Endodermal cell (in vitro differentiated cells): ENCODE results near the gene PITPNM3. TPM values are rescaled to one million over a fixed set of nuclear protein-coding genes. Genes with fewer than 3 reads are reported as not detected.

Experiments
- DNase-seq: peaks from one replicate; pipeline ENCODE4 v3.0.0-alpha.2; 2017
- H3K27ac ChIP-seq: 2 replicates; pipeline ENCODE4 v1.5.1; 2013; ENCODE audit warnings: mild to moderate bottlenecking, low read depth, low read length, moderate library complexity
- H3K27me3 ChIP-seq: 2 replicates; pipeline ENCODE4 v1.6.1; 2013; ENCODE audit warnings: mild to moderate bottlenecking, low read length, moderate library complexity; ENCODE audit not compliant: insufficient read depth, control insufficient read depth, poor library complexity, severe bottlenecking
- H3K36me3 ChIP-seq: 2 replicates; pipeline ENCODE4 v1.7.0; 2013; ENCODE audit warnings: mild to moderate bottlenecking, low read length, moderate library complexity; ENCODE audit not compliant: control insufficient read depth, insufficient read depth
- H3K4me1 ChIP-seq: one replicate; pipeline ENCODE4 v1.7.0; 2013; ENCODE audit warnings: low read length; ENCODE audit not compliant: control insufficient read depth, insufficient read depth
- H3K4me3 ChIP-seq: 2 replicates; pipeline ENCODE4 v1.5.1; 2013; ENCODE audit warnings: mild to moderate bottlenecking, low read length, moderate library complexity
- H3K9ac ChIP-seq: 2 replicates; pipeline ENCODE4 v1.6.1; 2013; ENCODE audit warnings: mild to moderate bottlenecking, low read length, moderate library complexity; ENCODE audit not compliant: poor library complexity, severe bottlenecking; ENCODE audit errors: extremely low read depth
- H3K9me3 ChIP-seq: 2 replicates; pipeline ENCODE4 v1.6.1; 2013; ENCODE audit warnings: mild to moderate bottlenecking, low read length, moderate library complexity; ENCODE audit not compliant: control insufficient read depth
- H3K27ac Mint-ChIP-seq: 2 replicates; pipeline ENCODE4 v1.8.0; 2020; ENCODE audit warnings: mixed read lengths
- H3K27me3 Mint-ChIP-seq: 2 replicates; pipeline ENCODE4 v1.8.0; 2021; ENCODE audit warnings: mild to moderate bottlenecking, mixed read lengths; ENCODE audit not compliant: insufficient read depth
- H3K36me3 Mint-ChIP-seq: 2 replicates; pipeline ENCODE4 v1.8.0; 2020; ENCODE audit warnings: low read depth, mixed read lengths
- H3K4me1 Mint-ChIP-seq: 2 replicates; pipeline ENCODE4 v1.8.0; 2020; ENCODE audit warnings: mixed read lengths
- H3K4me3 Mint-ChIP-seq: 2 replicates; pipeline ENCODE4 v1.8.0; 2020; ENCODE audit warnings: mild to moderate bottlenecking, moderate library complexity, mixed read lengths
- H3K9me3 Mint-ChIP-seq: 2 replicates; pipeline ENCODE4 v1.8.0; 2020; ENCODE audit warnings: mild to moderate bottlenecking, mixed read lengths
- CTCF ChIP-seq: fragments of 200-600 bp; sonication (generic); conservative IDR thresholded peaks from 2 replicates; pipeline ENCODE4 v1.5.0; 2021; ENCODE audit warnings: antibody characterized with exemption, mild to moderate bottlenecking
- WGBS, 2 experiments: methylation state at CpG; one replicate each; pipeline versions ENCODE4 v1.1.5 to v1.1.7; 2013; ENCODE audit warnings: missing lambda C conversion rate in 2 of 2, mixed read lengths in 1 of 2; ENCODE audit not compliant: insufficient coverage in 1 of 2, insufficient read length in 1 of 2; 5-methylcytosine and 5-hydroxymethylcytosine counted together
- total RNA-seq, 2 donors: library from RNA; stranded (reverse); fragmentation: NEBNext Ultra II Directional in 1 of 2; extraction: Animal tissue kit (Norgen Biotek cat#: 25700) in 1 of 2; gene quantifications; 2 replicates in 1 of 2; 3 replicates in 1 of 2; pipeline ENCODE4 v1.2.1, GENCODE V29; 2021

PITPNM3 gene
- total RNA-seq, 2 donors from 2014 or later: 1.8 to 2.7 TPM

GRCh38 chr17:6453279-6454024 is 102.9 kb downstream of the PITPNM3 start:
- 83 to 85% methylated on average over 12 to 14 of the region's 14 CpGs for WGBS, 2 experiments
- H3K27me3 ChIP-seq: peaks cover 12% of the 10 kb centered on the region
- TF ChIP-seq CTCF: no peak
- no peak overlapping the region for H3K27ac ChIP-seq
- Mint-ChIP-seq H3K4me3 (no peak overlapping the region), H3K36me3 (peaks cover 12% of the 10 kb centered on the region), H3K4me1 (peaks cover 16% of the 10 kb centered on the region), H3K9me3 (no peaks in the 10 kb centered on the region), H3K27me3 (peaks cover 13% of the 10 kb centered on the region), H3K27ac (no peak overlapping the region)
- H3K4me3 ChIP-seq: no peak overlapping the region
- no peak for DNase-seq
- no peak overlapping the region for H3K9ac ChIP-seq
- H3K9me3 ChIP-seq: no peaks in the 10 kb centered on the region
- H3K36me3 ChIP-seq: peaks cover 13% of the 10 kb centered on the region
- H3K4me1 ChIP-seq: no peaks in the 10 kb centered on the region

DNA sequence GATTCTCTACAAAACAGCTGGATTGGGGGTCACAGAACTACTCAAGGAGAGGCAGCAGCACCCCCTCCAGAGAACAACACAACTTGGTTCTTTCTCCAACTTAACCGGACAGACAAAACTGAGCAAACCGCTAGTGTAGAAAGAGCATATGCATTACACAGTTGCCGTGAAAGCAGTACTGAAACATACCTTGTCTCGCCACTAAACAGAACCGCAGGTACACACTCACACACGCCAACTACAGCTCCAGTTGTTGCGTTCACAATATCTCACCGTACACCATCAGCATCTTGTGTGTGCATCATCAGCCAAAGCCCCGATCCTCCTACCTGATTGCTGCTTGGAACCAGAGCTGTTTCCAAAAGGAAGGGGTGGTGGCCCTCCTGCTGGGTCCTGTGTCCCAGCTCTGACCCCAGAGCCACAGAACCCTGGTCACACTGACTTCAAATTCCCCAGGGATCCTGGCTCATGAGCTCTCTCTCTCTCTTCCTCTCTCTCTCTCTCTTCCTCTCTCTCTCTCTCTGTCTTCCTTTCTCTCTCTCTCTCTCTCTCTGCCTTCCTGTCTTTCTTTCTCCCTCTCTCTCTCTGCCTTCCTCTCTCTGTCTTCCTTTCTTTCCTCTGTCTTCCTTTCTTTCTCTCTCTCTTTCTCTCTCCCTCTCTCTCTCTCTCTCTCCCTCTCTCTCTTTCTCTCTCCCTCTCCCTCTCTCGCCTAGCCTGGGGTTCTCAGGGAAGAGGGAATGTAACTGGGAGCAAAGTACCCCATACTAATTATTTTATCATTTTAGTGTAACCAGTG is 103.7 kb downstream of the PITPNM3 start:
- peaks cover 13% of the 10 kb centered on the region for H3K27me3 Mint-ChIP-seq
- WGBS, 2 experiments: 92% methylated on average over 8 to 9 of the region's 10 CpGs
- peaks cover 16% of the 10 kb centered on the region for H3K4me1 Mint-ChIP-seq
- H3K36me3 Mint-ChIP-seq: peaks cover 15% of the 10 kb centered on the region
- peaks cover 16% of the 10 kb centered on the region for H3K36me3 ChIP-seq
- no peak overlapping the region for H3K4me3 Mint-ChIP-seq
- no peak overlapping the region for H3K4me3 ChIP-seq
- no peaks in the 10 kb centered on the region for H3K9me3 ChIP-seq
- no peaks in the 10 kb centered on the region for H3K4me1 ChIP-seq
- DNase-seq: no peak
- H3K27me3 ChIP-seq: peaks cover 12% of the 10 kb centered on the region
- no peaks in the 10 kb centered on the region for H3K9me3 Mint-ChIP-seq
- TF ChIP-seq CTCF: no peak
- H3K9ac ChIP-seq: no peak overlapping the region
- no peak overlapping the region for H3K27ac Mint-ChIP-seq
- H3K27ac ChIP-seq: no peak overlapping the region

DNA sequence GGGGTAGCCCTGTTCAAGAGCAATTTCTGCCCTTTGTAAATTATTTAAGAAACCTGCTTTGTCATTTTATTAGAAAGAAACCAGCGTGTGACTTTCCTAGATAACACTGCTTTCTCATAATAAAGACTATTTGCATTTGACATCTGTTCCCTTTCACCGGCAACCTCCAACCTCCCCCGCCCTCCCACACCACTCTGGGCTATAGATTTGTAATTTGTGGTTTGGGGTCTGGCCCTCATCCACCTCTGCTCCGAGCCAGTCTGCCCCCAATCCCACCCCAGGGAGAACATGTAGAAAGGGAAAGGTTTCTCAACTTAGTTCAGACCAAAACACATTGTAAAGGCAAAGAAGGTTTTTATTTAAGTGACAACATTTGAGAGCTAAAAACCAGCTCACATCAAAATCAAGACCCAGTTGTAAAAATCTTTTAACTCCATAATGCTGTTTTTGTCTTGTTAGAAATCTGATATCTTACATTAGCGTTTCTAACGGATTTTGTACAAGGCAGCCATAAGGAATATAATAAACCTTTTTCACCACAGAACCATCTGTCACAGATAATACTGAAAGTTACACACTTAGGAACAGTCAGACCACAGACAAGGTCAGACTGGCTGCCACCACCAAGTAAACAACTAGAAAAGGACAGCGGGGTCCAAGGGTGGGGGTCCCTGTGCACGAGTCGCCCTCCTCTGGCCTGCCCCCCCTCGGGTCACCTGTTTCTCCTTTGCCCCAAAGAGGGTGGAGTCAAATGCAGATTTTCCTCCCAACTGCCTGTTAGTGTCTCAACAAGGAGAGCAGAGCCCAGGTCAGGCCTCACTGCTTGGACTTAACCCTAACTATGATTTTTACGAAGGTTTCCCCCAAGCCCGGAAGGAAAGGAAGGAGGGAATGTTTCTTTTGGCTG is 105.2 kb downstream of the PITPNM3 start:
- Histone ChIP-seq H3K36me3 (peaks cover 20% of the 10 kb centered on the region), H3K4me3 (no peak overlapping the region), H3K27ac (no peak overlapping the region), H3K4me1 (no peaks in the 10 kb centered on the region), H3K9ac (no peak overlapping the region), H3K9me3 (no peaks in the 10 kb centered on the region), H3K27me3 (peaks cover 12% of the 10 kb centered on the region)
- peaks cover 12% of the 10 kb centered on the region for H3K27me3 Mint-ChIP-seq
- H3K4me1 Mint-ChIP-seq: peaks cover 16% of the 10 kb centered on the region
- H3K36me3 Mint-ChIP-seq: peaks cover 22% of the 10 kb centered on the region
- TF ChIP-seq CTCF: no peak
- H3K27ac Mint-ChIP-seq: no peak overlapping the region
- no peak overlapping the region for H3K4me3 Mint-ChIP-seq
- no peaks in the 10 kb centered on the region for H3K9me3 Mint-ChIP-seq
- 40 to 71% methylated on average over 1 to 9 of the region's 12 CpGs for WGBS, 2 experiments
- DNase-seq: no peak
